DOHH2 (cell line): ENCODE results near the gene NIPBL.

Experiments
- EZH2phosphoT487 ChIP-seq: fragments of 200-600 bp; sonication (generic); IDR thresholded peaks from 2 replicates; pipeline ENCODE4 v1.6.1; 2017; ENCODE audit warnings: borderline replicate concordance, mild to moderate bottlenecking, antibody characterized with exemption, low read length, moderate library complexity, mixed read lengths
- TF ChIP-seq, protein P1 (sequence below): fragments of 200-600 bp; sonication (generic); IDR thresholded peaks from one replicate; pipeline ENCODE4 v1.5.1; 2014; ENCODE audit warnings: antibody characterized with exemption, mild to moderate bottlenecking, low read depth, low read length; ENCODE audit not compliant: poor library complexity, severe bottlenecking

DNA sequence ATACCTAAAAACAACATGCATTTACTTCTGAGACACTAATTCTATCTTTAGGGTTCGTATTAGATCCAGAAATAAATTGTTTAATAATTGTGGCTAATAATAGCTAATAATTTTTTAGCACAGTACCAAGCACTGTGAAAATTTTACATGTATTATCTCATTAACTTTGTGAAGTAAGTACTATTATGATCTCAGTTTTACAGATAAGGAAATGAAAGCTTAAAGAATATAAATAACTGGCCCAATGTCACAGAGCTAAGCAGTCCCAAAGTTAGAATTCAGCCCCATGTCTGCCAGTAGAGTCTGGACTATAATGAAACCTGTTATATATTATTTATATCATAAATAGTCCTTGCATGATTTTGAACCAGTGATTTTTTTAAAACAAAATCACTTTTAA lies 163.3 kb downstream of the NIPBL start:
- TF ChIP-seq, protein P1, sequence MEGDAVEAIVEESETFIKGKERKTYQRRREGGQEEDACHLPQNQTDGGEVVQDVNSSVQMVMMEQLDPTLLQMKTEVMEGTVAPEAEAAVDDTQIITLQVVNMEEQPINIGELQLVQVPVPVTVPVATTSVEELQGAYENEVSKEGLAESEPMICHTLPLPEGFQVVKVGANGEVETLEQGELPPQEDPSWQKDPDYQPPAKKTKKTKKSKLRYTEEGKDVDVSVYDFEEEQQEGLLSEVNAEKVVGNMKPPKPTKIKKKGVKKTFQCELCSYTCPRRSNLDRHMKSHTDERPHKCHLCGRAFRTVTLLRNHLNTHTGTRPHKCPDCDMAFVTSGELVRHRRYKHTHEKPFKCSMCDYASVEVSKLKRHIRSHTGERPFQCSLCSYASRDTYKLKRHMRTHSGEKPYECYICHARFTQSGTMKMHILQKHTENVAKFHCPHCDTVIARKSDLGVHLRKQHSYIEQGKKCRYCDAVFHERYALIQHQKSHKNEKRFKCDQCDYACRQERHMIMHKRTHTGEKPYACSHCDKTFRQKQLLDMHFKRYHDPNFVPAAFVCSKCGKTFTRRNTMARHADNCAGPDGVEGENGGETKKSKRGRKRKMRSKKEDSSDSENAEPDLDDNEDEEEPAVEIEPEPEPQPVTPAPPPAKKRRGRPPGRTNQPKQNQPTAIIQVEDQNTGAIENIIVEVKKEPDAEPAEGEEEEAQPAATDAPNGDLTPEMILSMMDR, result no peak
- no peak for TF ChIP-seq EZH2phosphoT487
